H9 (cell line): ENCODE data around the gene KRT15. TPM values are rescaled to one million over a fixed set of nuclear protein-coding genes. Genes with fewer than 3 reads are reported as not detected.

Experiments
- DNase-seq: peaks from one replicate; pipeline ENCODE4 v3.0.0-alpha.2; 2017
- H2AFZ ChIP-seq: one replicate; pipeline ENCODE4 v1.6.1; 2013; ENCODE audit warnings: mild to moderate bottlenecking, low read length, control low read depth, moderate library complexity
- H2AK5ac ChIP-seq: 2 replicates; pipeline ENCODE4 v1.6.1; 2013; ENCODE audit warnings: low read length, control low read depth, mixed read lengths; ENCODE audit not compliant: insufficient read length
- H2BK120ac ChIP-seq: one replicate; pipeline ENCODE4 v1.6.1; 2013; ENCODE audit warnings: low read depth, mild to moderate bottlenecking, low read length, control low read depth, inconsistent platforms; ENCODE audit not compliant: poor library complexity, severe bottlenecking
- H2BK12ac ChIP-seq: 2 replicates; pipeline ENCODE4 v1.6.1; 2013; ENCODE audit warnings: low read length, control low read depth, mixed read lengths, low read depth; ENCODE audit not compliant: insufficient read length
- H2BK15ac ChIP-seq: 2 replicates; pipeline ENCODE4 v1.6.1; 2013; ENCODE audit warnings: low read depth, low read length, control low read depth
- H2BK20ac ChIP-seq: one replicate; pipeline ENCODE4 v1.6.1; 2013; ENCODE audit warnings: low read depth, mild to moderate bottlenecking, low read length, control low read depth, inconsistent platforms; ENCODE audit not compliant: poor library complexity, severe bottlenecking
- H2BK5ac ChIP-seq: 2 replicates; pipeline ENCODE4 v1.6.1; 2013; ENCODE audit warnings: low read length, control low read depth, mixed read lengths; ENCODE audit not compliant: insufficient read length
- H3K14ac ChIP-seq: 2 replicates; pipeline ENCODE4 v1.6.1; 2013; ENCODE audit warnings: low read length, control low read depth; ENCODE audit not compliant: insufficient read depth
- H3K18ac ChIP-seq: 2 replicates; pipeline ENCODE4 v1.6.1; 2013; ENCODE audit warnings: low read depth, mild to moderate bottlenecking, mixed read lengths, low read length, control low read depth; ENCODE audit not compliant: insufficient read length
- H3K23ac ChIP-seq: 2 replicates; pipeline ENCODE4 v1.6.1; 2013; ENCODE audit warnings: low read length, control low read depth, mixed read lengths, low read depth; ENCODE audit not compliant: insufficient read length
- H3K23me2 ChIP-seq: 2 replicates; pipeline ENCODE4 v1.6.1; 2013; ENCODE audit warnings: low read depth, mild to moderate bottlenecking, mixed read lengths, low read length, control low read depth; ENCODE audit not compliant: insufficient read length, poor library complexity, severe bottlenecking
- H3K27ac ChIP-seq: 2 replicates; pipeline ENCODE4 v1.5.1; 2013; ENCODE audit warnings: low read length, control low read depth, mixed read lengths, low read depth; ENCODE audit not compliant: insufficient read length
- H3K27me3 ChIP-seq: 2 replicates; pipeline ENCODE4 v1.6.1; 2013; ENCODE audit warnings: low read length, control low read depth, inconsistent platforms; ENCODE audit not compliant: insufficient read depth
- H3K4ac ChIP-seq: 2 replicates; pipeline ENCODE4 v1.6.1; 2013; ENCODE audit warnings: low read depth, mild to moderate bottlenecking, control low read depth, inconsistent platforms, low read length, moderate library complexity
- H3K4me1 ChIP-seq: 2 replicates; pipeline ENCODE4 v1.6.1; 2013; ENCODE audit warnings: low read length, control low read depth, inconsistent platforms; ENCODE audit not compliant: insufficient read depth
- H3K4me2 ChIP-seq: 2 replicates; pipeline ENCODE4 v1.6.1; 2013; ENCODE audit warnings: low read length, control low read depth, mixed read lengths; ENCODE audit not compliant: insufficient read length, insufficient read depth
- H3K56ac ChIP-seq: 2 replicates; pipeline ENCODE4 v1.6.1; 2013; ENCODE audit warnings: low read depth, mild to moderate bottlenecking, mixed read lengths, low read length, control low read depth; ENCODE audit not compliant: insufficient read length
- H3K79me1 ChIP-seq: 2 replicates; pipeline ENCODE4 v1.6.1; 2013; ENCODE audit warnings: low read depth, mild to moderate bottlenecking, moderate library complexity, low read length, control low read depth, inconsistent platforms; ENCODE audit not compliant: insufficient read depth, poor library complexity, severe bottlenecking
- H3K79me2 ChIP-seq: 2 replicates; pipeline ENCODE4 v1.6.1; 2013; ENCODE audit warnings: low read length, control low read depth, inconsistent platforms; ENCODE audit not compliant: insufficient read depth
- H3K9ac ChIP-seq: 2 replicates; pipeline ENCODE4 v1.6.1; 2013; ENCODE audit warnings: low read length, control low read depth, mixed read lengths; ENCODE audit not compliant: insufficient read length; ENCODE audit errors: extremely low read depth
- H3K9me3 ChIP-seq: one replicate; pipeline ENCODE4 v1.6.1; 2013; ENCODE audit warnings: low read depth, low read length, inconsistent platforms; ENCODE audit not compliant: control insufficient read depth
- H3T11ph ChIP-seq: one replicate; pipeline ENCODE4 v1.6.1; 2013; ENCODE audit warnings: mild to moderate bottlenecking, low read length, control low read depth, inconsistent platforms
- H4K20me1 ChIP-seq: one replicate; pipeline ENCODE4 v1.6.1; 2013; ENCODE audit not compliant: control insufficient read depth, insufficient read length, insufficient read depth
- H4K5ac ChIP-seq: 2 replicates; pipeline ENCODE4 v1.6.1; 2013; ENCODE audit warnings: low read depth, mild to moderate bottlenecking, mixed read lengths, low read length, control low read depth; ENCODE audit not compliant: insufficient read length
- H4K8ac ChIP-seq: replicated peaks from 2 replicates; pipeline ENCODE4 v1.6.1; 2013; ENCODE audit warnings: low read length, control low read depth, mixed read lengths, low read depth; ENCODE audit not compliant: insufficient read length
- H4K91ac ChIP-seq: 2 replicates; pipeline ENCODE4 v1.6.1; 2013; ENCODE audit warnings: low read depth, mild to moderate bottlenecking, moderate library complexity, mixed read lengths, low read length, control low read depth; ENCODE audit not compliant: insufficient read length
- H3K27ac Mint-ChIP-seq, 3 experiments: 2 replicates in 2 of 3; 3 replicates in 1 of 3; pipeline ENCODE4 v1.8.0; 2020 to 2021; ENCODE audit warnings: mixed read lengths in 3 of 3, mild to moderate bottlenecking in 1 of 3, moderate library complexity in 1 of 3
- H3K27me3 Mint-ChIP-seq: 2 replicates; pipeline ENCODE4 v1.8.0; 2021; ENCODE audit warnings: low read depth, mild to moderate bottlenecking, moderate library complexity, mixed read lengths
- H3K36me3 Mint-ChIP-seq, 3 experiments: 2 replicates in 2 of 3; 3 replicates in 1 of 3; pipeline ENCODE4 v1.8.0; 2020 to 2021; ENCODE audit warnings: low read depth in 3 of 3, mixed read lengths in 3 of 3; ENCODE audit not compliant: insufficient read depth in 1 of 3
- H3K4me1 Mint-ChIP-seq, 2 experiments: 2 replicates each; pipeline ENCODE4 v1.8.0; 2020; ENCODE audit warnings: mixed read lengths in 2 of 2
- H3K4me3 Mint-ChIP-seq, 2 experiments: 2 replicates in 1 of 2; 3 replicates in 1 of 2; pipeline ENCODE4 v1.8.0; 2020 to 2021; ENCODE audit warnings: mild to moderate bottlenecking in 2 of 2, mixed read lengths in 2 of 2, moderate library complexity in 1 of 2
- H3K9me3 Mint-ChIP-seq, 2 experiments: 2 replicates in 1 of 2; 3 replicates in 1 of 2; pipeline ENCODE4 v1.8.0; 2020; ENCODE audit warnings: mild to moderate bottlenecking in 2 of 2, mixed read lengths in 2 of 2, moderate library complexity in 1 of 2
- CTCF ChIP-seq: fragments of 200-600 bp; sonication (generic); conservative IDR thresholded peaks from 3 replicates; pipeline ENCODE4 v1.8.0; 2021; ENCODE audit warnings: antibody characterized with exemption, mild to moderate bottlenecking
- WGBS: extraction: QIAGEN DNeasy Blood & Tissue Kit; methylation state at CpG from one replicate; pipeline ENCODE4 v1.1.7; 2013; ENCODE audit warnings: missing lambda C conversion rate, low lambda C conversion rate, mixed read lengths; ENCODE audit not compliant: insufficient read length; ENCODE audit errors: extremely low coverage; 5-methylcytosine and 5-hydroxymethylcytosine counted together
- total RNA-seq: library from RNA; stranded (reverse); gene quantifications from 2 replicates; pipeline ENCODE4 v1.2.1, GENCODE V29; 2021

KRT15 gene
- total RNA-seq, 1 experiment from 2014 or later = 0.87 TPM

DNA sequence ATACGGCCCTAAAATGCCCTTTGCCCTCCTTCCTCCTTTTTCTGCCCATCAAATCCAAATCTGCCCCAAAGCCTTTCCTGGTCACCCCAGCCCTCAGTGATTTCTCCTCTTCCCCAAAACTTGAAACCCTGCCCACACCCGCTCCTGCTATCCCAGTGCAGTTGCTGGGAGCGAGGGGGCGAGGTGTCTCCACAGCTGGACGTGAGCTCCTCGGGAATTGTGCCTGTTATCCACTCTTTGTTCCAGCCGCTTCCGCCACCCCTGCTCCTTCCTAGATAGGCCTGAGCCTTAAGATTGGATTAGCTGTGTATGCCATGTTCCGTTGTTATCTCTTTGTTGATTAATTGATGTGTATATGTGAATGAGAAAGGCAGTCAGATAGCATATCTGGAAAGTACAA lies 35.2 kb downstream of the KRT15 start:
- no peak overlapping the region for H3K4me3 Mint-ChIP-seq
- H3K4ac ChIP-seq = no peak overlapping the region
- H4K91ac ChIP-seq = no peak overlapping the region
- no peaks in the 10 kb centered on the region for H3K4me1 ChIP-seq
- H2BK20ac ChIP-seq = no peak overlapping the region
- no peak overlapping the region for H3K23ac ChIP-seq
- H2AK5ac ChIP-seq = no peak overlapping the region
- no peaks in the 10 kb centered on the region for H3K9me3 Mint-ChIP-seq
- H3K56ac ChIP-seq = no peak overlapping the region
- H3K9me3 ChIP-seq = no peaks in the 10 kb centered on the region
- peaks cover 1 to 10% of the 10 kb centered on the region in 2 experiments for H3K4me1 Mint-ChIP-seq
- no peaks in the 10 kb centered on the region for H3K27me3 ChIP-seq
- no peak overlapping the region for H3K18ac ChIP-seq
- no peak overlapping the region for H3K4me2 ChIP-seq
- H2BK120ac ChIP-seq = no peak overlapping the region
- H2BK5ac ChIP-seq = no peak overlapping the region
- H3K27ac ChIP-seq = no peak overlapping the region
- 0 out of 7 replicates have a peak overlapping the region, but pooled peaks of 1 of the 3 experiments have one; percentile 2 for H3K27ac Mint-ChIP-seq
- H3K27me3 Mint-ChIP-seq = peaks cover 20% of the 10 kb centered on the region
- H4K8ac ChIP-seq = no peak overlapping the region
- no peak overlapping the region for H3K9ac ChIP-seq
- no peak overlapping the region for H3T11ph ChIP-seq
- no peak overlapping the region for H2BK15ac ChIP-seq
- H2AFZ ChIP-seq = no peak overlapping the region
- no peaks in the 10 kb centered on the region for H3K79me2 ChIP-seq
- H3K79me1 ChIP-seq = no peaks in the 10 kb centered on the region
- no peak overlapping the region for H2BK12ac ChIP-seq
- H3K36me3 Mint-ChIP-seq = no peaks in the 10 kb centered on the region
- no peak overlapping the region for H4K5ac ChIP-seq
- H3K23me2 ChIP-seq = peaks cover 3% of the 10 kb centered on the region
- no CpG with 5 or more reads among the region's 9 CpGs for WGBS
- TF ChIP-seq CTCF = no peak
- no peak overlapping the region for H3K14ac ChIP-seq
- DNase-seq = no peak
- H4K20me1 ChIP-seq = no peaks in the 10 kb centered on the region
